NCI-H1417 (cell line): Measurements from ENCODE around the gene STYXL1.
A peak's percentile ranks its signal among the peaks of the same experiment; 100 is the strongest.

Experiments used
- DNase-seq, 3 experiments: peaks; one replicate each; lab custom pipeline; 2025; lab: John Stamatoyannopoulos, UW

STYXL1 gene

GRCh38 chr7:75993689-75994387 lies 54.0 kb downstream of the STYXL1 start:
- DNase-seq: peak in 2 of 3 experiments; percentile 63 to 71

GRCh38 chr7:75992083-75992755 lies 55.6 kb downstream of the STYXL1 start:
- no peak for DNase-seq

- DNase-seq: no peak
These were observed 56.2 kb downstream of the STYXL1 start for GRCh38 chr7:75991531-75992082.

GRCh38 chr7:75989500-75990388 lies 58.1 kb downstream of the STYXL1 start:
- DNase-seq: no peak

- no peak for DNase-seq
These were observed 59.0 kb downstream of the STYXL1 start for GRCh38 chr7:75988568-75989499.

- DNase-seq: no peak
These were observed 59.8 kb downstream of the STYXL1 start for GRCh38 chr7:75987805-75988567.

- no peak for DNase-seq
These were observed 60.6 kb downstream of the STYXL1 start for GRCh38 chr7:75987026-75987804.

- DNase-seq: no peak
These were observed 61.5 kb downstream of the STYXL1 start for GRCh38 chr7:75986147-75986781.

GRCh38 chr7:75985518-75986146 lies 62.2 kb downstream of the STYXL1 start:
- peak in 1 of 3 experiments; percentile 7 for DNase-seq

GRCh38 chr7:75985009-75985517 lies 62.7 kb downstream of the STYXL1 start:
- no peak for DNase-seq

- no peak for DNase-seq
These were observed 63.4 kb downstream of the STYXL1 start for GRCh38 chr7:75984130-75985008.

- no peak for DNase-seq
These were observed 64.2 kb downstream of the STYXL1 start for GRCh38 chr7:75983471-75984129.

- no peak for DNase-seq
These were observed 65.3 kb downstream of the STYXL1 start for GRCh38 chr7:75982306-75983064.

GRCh38 chr7:75981453-75982305 lies 66.1 kb downstream of the STYXL1 start:
- no peak for DNase-seq

- DNase-seq: no peak
These were observed 66.7 kb downstream of the STYXL1 start for GRCh38 chr7:75981203-75981452.
